ENCODE data around the gene CASKIN1. TPM values are rescaled to one million over a fixed set of nuclear protein-coding genes. Genes with fewer than 3 reads are reported as not detected.

CASKIN1 gene
- total and polyA plus RNA-seq, 10 of the 15 experiments (the other 5 are each of a cell fraction or from before 2014, with no cell fraction given) = 0.03 to 0.33 (median 0.11) TPM; not detected in 5

DNA sequence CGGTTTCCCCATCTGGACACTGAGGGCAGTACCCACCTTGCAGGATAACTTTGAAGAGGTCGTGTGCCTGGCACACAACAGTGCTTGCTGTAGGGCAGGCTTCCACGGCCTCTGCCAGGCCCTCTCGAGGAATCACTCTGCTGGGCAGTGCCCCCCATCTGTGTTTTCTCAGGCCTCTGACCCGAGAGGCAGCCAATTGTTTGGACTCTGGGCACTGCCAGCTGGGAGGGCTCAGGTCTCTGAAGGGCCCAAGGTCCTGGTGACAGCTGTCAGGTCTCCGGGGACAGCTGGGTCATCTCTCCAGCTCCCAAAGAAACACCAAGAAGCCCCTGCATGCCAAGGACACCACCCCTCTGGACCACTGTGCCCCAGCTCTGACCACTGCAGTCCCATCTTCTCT is 49.0 kb downstream of the CASKIN1 start:
- no peak overlapping the region for H3K9ac ChIP-seq (ENCODE audit: control insufficient read depth, insufficient read depth, low read length)
- H3K27me3 ChIP-seq (replicated peaks in 1 of 2; ENCODE audit: control insufficient read depth in 2 of 2, insufficient read depth in 2 of 2, low read length in 1 of 2) = no peaks in the 10 kb centered on the region
- peaks cover 30% of the 10 kb centered on the region for H3K4me1 ChIP-seq (ENCODE audit: control insufficient read depth, insufficient read depth, low read length)
- ChIA-PET SMC1A (ENCODE audit: uncharacterized antibody, unreplicated experiment) (interaction anchor here (1.1 kb wide), 1 partner anchor 105 kb away, joined by 3 read pairs; no protein-coding TSS in a partner anchor), RAD21 (ENCODE audit: unreplicated experiment) (interaction anchor here (0.6 kb wide), 1 partner anchor 117 kb away, joined by 3 read pairs; no protein-coding TSS in a partner anchor), CTCF (interaction anchor here (1.4 to 2.3 kb wide), 4 partner anchors 11 to 143 kb away, joined by 4 to 7 read pairs (median 5); partner anchors contain the start of gene PKD1), POLR2A (no interaction called here)
- no peak overlapping the region for H3K27ac ChIP-seq (ENCODE audit: control insufficient read depth, insufficient read depth)
- peaks cover 0 to 5% of the 10 kb centered on the region in 2 experiments; a peak in 2 of 4 replicates for H3K36me3 ChIP-seq (ENCODE audit: control insufficient read depth in 2 of 2, insufficient read depth in 2 of 2, low read length in 1 of 2)
- H4K20me1 ChIP-seq (ENCODE audit: control insufficient read depth, insufficient read depth) = peaks cover 4% of the 10 kb centered on the region; the same call in 1 of the 2 replicates
- ATAC-seq = no peak
- peaks cover 2% of the 10 kb centered on the region for H3K79me2 ChIP-seq (ENCODE audit: control insufficient read depth, insufficient read depth, low read length)
- H3K4me3 ChIP-seq = no peak overlapping the region
- no peak for DNase-seq (ENCODE audit: low read depth, low spot score)
- TF ChIP-seq, protein P1, sequence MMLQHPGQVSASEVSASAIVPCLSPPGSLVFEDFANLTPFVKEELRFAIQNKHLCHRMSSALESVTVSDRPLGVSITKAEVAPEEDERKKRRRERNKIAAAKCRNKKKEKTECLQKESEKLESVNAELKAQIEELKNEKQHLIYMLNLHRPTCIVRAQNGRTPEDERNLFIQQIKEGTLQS (IDR thresholded peaks at IDR 0.05; ENCODE audit: borderline replicate concordance, extremely low read depth, low read depth, low read length) = no peak
- TF ChIP-seq CBX5 (IDR thresholded peaks at IDR 0.05; ENCODE audit: low read depth) (no peak), RB1 (IDR thresholded peaks at IDR 0.05; ENCODE audit: borderline replicate concordance) (no peak), SMAD1 (IDR thresholded peaks at IDR 0.05; ENCODE audit: low read depth, partially characterized antibody) (no peak), CBX3 (IDR thresholded peaks at IDR 0.05; ENCODE audit: borderline replicate concordance, low read depth) (no peak), ZNF207 (IDR thresholded peaks at IDR 0.05; ENCODE audit: borderline replicate concordance) (no peak), CHD2 (IDR thresholded peaks at IDR 0.05; ENCODE audit: borderline replicate concordance, low read depth, low read length) (no peak), RCOR1 (conservative IDR thresholded peaks at IDR 0.05; ENCODE audit: low read depth, low read length) (no peak), RUNX3 (IDR thresholded peaks at IDR 0.05; ENCODE audit: low read length) (no peak), POU2F2 (IDR thresholded peaks at IDR 0.05; ENCODE audit: borderline replicate concordance, low read depth, low read length) (no peak)
- TF ChIP-seq, protein P2, sequence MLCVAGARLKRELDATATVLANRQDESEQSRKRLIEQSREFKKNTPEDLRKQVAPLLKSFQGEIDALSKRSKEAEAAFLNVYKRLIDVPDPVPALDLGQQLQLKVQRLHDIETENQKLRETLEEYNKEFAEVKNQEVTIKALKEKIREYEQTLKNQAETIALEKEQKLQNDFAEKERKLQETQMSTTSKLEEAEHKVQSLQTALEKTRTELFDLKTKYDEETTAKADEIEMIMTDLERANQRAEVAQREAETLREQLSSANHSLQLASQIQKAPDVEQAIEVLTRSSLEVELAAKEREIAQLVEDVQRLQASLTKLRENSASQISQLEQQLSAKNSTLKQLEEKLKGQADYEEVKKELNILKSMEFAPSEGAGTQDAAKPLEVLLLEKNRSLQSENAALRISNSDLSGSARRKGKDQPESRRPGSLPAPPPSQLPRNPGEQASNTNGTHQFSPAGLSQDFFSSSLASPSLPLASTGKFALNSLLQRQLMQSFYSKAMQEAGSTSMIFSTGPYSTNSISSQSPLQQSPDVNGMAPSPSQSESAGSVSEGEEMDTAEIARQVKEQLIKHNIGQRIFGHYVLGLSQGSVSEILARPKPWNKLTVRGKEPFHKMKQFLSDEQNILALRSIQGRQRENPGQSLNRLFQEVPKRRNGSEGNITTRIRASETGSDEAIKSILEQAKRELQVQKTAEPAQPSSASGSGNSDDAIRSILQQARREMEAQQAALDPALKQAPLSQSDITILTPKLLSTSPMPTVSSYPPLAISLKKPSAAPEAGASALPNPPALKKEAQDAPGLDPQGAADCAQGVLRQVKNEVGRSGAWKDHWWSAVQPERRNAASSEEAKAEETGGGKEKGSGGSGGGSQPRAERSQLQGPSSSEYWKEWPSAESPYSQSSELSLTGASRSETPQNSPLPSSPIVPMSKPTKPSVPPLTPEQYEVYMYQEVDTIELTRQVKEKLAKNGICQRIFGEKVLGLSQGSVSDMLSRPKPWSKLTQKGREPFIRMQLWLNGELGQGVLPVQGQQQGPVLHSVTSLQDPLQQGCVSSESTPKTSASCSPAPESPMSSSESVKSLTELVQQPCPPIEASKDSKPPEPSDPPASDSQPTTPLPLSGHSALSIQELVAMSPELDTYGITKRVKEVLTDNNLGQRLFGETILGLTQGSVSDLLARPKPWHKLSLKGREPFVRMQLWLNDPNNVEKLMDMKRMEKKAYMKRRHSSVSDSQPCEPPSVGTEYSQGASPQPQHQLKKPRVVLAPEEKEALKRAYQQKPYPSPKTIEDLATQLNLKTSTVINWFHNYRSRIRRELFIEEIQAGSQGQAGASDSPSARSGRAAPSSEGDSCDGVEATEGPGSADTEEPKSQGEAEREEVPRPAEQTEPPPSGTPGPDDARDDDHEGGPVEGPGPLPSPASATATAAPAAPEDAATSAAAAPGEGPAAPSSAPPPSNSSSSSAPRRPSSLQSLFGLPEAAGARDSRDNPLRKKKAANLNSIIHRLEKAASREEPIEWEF (IDR thresholded peaks at IDR 0.05; ENCODE audit: insufficient replicate concordance, low read depth, low read length) = no peak
- no peak overlapping the region for H2AFZ ChIP-seq (ENCODE audit: control insufficient read depth, low read depth, low read length)
- WGBS (ENCODE audit: insufficient coverage, insufficient replicate concordance, low lambda C conversion rate, missing lambda C conversion rate) = 60% methylated on average over 6 of the region's 6 CpGs
- no peaks in the 10 kb centered on the region for H3K9me3 ChIP-seq (replicated peaks; ENCODE audit: control insufficient read depth, insufficient read depth, low read length)
- in situ Hi-C loops (cut with MboI) = loop anchor here (10.0 kb wide), 2 partner anchors 63 to 283 kb away; no protein-coding TSS in a partner anchor
- intact Hi-C loops (cut with micrococcal nuclease; ENCODE audit: unreplicated experiment) = no loop called here
- BruUV-seq (replicated peaks) = no TSS peak
- no peak overlapping the region for H3K4me2 ChIP-seq (ENCODE audit: control insufficient read depth, insufficient read depth)
- FAIRE-seq = no peak
